GM10847 (cell line): ENCODE results near the gene DNMT3A.
A peak's percentile ranks its signal among the peaks of the same experiment; 100 is the strongest.

Source experiments
- POLR2A ChIP-seq: IDR thresholded peaks from 2 replicates; pipeline ENCODE4 v1.6.1; 2011; ENCODE audit not compliant: insufficient read length; ENCODE audit errors: extremely low read depth

The DNMT3A gene

DNA sequence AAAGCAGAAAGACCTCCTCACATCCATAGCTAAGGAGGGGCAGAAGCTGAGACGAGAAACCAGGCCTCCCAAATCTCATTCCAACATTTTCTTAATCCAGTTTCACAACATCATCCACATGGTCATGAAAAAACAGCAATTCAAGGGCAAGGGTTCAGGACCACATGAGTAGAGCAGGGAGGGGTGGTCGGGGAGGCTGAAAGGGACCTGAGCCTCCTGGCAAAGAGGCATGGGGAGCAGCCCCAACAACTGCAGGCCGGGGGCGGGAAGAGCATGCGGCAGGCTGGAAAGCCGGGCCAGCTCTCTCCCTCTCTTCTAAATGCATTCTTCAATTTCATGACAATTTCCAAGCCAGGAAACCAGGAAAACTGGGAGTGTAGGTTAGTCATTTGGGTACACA is 76.7 kb downstream of the DNMT3A start:
- TF ChIP-seq POLR2A, result no peak

DNA sequence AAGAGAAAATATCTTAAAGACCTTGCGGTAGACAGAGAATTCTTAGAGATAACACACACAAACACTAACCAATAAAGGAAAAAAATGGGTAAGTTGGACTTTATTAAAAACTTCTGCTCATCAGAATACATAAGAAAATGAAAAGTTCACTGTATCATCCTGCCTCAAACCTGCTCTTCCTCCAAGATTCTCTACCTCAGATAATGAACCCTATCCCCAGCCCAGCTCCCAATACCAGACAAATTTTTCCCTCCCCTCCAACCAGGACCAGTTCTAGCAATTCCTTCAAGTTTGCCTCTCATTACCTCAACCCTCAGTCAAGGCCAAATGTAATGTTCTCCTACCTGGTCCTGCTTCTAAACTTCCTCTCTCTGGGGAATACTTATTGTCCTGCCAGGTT is 79.4 kb downstream of the DNMT3A start:
- no peak for TF ChIP-seq POLR2A

DNA sequence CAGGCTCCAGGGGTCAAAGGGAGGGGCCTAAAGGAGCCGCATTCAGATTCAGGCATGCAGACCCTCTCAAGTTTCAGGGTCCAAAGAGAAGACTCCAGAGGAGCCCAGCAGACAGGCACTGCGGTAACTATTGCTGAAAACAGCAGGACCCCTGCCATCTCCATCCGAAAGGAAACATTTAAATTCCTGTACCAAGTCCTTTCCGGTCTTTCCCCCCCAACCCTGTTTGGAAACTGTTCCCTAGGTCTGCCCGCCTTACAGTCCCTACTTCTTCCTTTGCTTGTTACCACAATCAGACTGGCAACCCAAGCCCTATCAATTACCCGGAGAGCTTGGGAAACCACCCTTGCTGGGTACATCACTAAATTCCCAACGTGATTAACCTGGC is 82.0 kb downstream of the DNMT3A start:
- no peak for TF ChIP-seq POLR2A

DNA sequence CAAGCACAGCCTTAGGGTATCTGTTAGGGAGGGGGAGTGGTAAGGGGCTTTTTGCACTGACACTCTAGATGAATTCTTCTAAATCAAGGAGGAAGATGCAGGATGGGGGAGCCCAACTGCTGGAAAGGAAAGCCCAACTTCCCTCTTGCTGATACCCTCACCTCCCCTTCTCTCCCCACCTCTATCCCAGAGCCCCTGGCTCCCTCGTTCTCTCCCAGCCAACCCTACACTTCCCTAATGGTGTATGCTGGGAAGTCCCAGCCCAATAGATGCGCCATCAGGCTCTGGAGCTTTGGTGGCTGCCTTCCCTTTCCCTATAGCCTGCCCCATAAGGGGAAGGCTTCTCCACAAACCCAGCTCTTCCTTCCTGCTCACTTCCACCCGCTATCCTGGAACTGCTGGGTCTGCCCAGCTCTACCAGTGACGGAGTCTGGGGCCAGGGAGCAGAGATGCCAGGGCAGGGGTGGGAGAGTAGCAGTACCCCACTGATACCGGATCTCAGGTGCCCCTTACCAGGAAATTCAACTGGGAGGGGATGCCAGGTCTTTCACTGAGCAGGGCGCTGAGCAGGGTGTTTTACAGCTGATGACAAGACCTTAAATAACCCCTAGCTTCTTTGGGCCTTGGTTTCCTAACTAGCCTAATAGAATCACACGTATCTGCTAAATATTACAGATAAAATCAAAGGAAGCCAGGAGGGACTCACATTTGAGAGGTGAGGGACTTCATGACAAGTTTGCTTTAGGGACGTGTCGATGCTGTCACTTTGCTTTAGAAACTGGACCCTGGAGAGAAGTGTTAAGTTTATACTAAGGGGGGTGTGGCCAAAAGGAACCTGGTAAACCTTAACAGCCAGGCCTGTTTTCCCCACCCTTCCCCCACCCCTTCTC is 82.6 kb downstream of the DNMT3A start:
- no peak for TF ChIP-seq POLR2A

DNA sequence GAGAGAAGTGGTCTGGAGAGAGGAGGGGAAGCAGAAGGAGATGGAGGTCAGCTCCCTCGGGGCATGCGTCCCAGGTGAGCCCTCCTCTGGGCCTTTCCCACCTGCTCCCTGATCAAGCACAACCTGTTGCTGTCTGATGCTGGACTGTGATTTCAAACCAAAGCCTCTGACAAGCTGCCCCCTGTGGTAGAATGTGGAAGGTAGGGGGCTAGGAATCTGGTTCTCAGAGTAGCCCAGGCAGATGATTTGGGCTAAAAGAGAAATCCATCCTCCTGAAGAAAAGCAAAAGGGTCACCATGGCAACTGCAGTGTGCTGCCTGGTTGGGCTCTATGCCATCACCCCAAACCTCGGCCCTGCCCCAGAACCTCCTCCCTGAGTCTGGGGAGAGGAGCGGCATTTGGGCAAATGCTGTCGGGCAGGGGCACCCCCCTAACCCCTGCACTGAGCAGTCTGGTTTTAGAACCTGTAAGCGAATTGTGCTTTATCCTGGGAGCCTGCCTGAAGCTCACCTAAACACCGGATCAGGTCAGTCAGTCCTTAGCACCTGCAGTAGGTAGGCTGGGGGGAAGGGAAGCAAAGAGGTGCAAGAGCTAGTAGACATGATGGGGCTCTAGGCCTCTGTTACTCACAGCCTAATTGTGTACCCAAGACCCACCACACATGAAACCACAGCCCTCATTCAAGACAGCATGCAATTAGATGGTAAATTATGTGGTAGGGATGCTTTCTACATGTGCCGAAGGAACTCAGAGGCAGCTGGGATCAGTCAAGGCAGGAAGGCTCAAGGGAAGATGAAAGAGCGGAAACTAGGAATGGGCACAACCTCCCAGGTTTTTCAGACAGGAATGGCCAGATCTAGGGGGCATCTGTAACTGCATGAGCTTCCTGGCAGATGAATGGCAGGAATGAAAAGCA is 83.5 kb downstream of the DNMT3A start:
- TF ChIP-seq POLR2A, result no peak

DNA sequence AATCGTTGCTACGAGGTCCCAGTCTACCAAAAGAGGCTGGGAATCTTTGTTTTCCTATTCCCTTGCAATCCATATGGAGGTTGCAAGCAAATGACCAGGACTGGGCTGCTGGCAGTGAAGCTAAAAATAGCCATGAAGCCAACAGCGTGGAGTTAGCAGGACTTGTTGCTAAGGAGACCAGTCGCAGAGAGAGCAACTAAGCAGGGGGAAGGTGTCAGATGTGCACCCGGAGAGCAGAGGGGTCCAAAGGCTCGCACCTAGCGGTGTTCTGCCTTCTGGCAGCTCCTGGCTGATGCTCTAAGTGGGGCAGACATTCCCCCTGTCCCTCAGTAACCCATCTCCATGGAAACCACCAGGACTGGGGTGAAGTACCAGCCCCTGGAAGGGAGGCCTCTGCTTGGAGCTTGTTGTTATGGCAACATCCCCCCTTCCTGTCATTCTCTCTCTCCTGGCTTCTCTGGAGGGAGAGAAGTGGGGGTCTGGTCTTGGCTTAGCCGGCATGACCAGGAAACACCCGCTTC is 84.6 kb downstream of the DNMT3A start:
- no peak for TF ChIP-seq POLR2A

DNA sequence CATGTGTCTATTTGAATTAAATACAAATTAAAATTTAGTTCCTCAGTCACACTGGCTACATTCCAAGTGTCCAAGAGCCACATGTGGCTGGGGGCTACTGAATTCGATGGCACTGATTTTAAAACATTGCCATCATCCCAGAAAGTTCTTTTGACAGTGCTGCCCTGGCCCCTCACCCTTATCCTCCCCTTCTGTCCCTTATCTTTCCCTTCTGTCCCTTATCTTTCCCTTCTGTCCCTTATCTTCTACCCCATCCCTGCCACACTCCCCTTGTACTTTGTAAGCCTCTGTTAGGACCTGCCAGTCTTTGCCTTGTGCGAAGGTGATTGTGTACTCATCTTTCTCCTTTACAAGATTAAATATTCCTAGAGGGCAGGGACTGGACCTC is 85.2 kb downstream of the DNMT3A start:
- no peak for TF ChIP-seq POLR2A

DNA sequence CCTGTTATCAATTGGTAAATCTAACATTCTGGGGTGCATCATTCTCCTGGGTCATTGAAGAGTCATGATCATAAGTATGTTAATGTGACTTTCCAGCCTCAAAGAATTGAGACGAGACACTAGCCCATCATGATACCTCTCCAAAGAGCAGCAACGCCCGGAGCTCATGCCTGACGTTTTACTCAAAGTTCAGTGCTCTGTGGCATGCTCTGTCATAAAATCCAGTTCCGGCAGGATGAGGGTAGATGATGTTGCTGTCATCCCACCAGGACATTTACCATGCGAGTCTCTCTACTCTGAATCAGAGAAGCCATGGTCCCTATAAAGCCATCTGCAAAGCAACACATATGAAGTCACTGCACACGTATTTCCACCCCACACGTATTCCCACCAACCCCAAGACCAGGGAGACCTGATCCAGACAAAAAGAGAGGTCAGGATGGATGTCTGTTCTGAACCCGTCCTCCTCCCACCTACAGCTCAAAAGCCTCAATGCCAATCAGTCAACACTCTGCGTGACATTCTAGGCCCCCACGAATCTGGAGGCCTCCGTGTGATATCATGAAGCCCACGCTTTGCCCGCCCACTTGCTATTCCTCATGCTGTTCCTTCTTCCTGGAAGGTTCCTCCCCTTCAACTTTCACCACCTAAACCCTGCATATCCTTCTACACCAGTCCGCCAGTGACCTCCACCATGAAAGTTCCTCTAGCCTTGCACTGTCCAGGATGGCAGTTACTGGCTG is 85.8 kb downstream of the DNMT3A start:
- TF ChIP-seq POLR2A, result no peak

DNA sequence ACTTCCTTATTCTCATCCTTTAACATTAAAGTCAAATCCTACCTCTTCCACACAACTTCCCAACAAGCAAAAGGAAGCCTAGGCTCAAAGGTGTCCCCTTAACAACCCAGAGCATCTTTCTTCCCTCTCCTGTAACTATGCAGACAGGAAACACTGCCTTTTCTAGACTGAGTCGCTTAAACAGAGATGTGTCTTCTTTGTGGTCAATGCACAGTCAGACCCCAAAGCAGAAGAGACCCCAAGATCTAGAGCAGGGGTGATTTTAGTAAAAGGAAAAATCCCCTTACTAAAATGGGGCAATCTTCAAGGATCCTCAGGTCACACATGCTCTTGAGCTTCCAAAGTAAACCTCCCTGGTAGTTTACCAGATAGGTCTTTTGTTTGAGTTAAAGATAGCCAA is 86.8 kb downstream of the DNMT3A start:
- no peak for TF ChIP-seq POLR2A

DNA sequence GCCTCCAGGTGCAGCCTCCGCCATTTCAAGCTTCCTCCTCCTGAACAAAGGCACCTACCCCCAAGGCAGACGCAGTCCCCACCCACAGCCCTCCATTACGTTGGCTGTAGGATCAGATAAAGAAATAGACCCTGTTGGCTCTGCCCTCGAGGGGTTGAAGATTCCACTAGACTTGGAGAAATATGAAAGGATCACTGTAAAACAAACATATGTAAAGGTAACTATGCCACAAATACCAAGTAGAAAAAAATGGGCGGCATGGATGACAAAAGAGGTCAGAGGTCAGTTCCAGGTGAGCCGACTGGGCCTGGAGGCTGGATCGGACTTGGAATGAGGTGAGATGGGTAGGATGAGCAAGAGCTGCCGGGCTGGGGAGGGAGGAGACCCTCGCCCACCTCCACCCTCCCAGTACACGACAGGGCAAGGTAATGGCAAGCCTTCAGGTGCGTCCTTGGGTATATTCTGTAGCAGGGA is 88.5 kb downstream of the DNMT3A start:
- no peak for TF ChIP-seq POLR2A

DNA sequence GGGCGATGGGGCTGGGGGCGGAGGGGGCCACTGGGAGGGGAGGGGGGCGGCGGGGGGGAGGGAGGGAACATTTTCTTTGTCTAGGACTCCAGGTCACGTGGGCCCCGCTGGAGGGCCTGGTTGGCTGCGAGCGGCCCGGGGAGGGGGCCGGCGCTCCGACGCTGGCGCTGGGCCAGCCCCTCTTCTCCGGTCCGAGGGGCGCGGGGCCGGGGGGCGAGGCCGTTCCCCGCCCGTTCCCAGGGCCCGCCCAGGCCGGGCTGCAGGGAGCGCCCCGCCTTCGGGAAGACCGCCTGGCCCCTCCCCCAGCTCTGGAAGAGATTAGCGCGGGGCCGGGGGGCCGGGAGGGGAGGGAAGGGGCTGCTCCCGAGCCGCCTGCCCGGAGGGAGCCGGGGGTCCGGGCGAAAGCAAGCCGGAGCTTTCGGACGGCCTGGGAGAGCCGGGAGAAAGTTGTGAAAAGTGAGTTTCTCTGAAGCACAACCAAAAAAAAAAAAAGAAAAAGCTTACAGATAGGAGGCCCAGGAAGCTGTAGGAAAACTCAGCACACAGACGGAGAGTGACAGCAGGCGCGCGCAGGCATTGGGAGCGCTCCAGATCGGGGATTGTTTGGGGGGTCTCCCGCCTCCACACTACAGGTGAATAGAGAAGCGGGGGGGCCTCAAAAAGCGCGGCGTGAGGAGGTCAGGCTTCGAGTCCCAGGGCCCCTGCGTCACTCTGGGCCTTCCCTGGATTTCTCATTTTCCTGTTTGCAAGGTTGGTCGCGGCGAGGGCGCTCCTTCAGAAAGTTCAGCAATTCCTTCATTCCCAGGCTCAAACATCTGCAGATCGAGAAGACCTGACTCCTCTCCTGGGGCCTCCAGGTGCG is 89.2 kb downstream of the DNMT3A start:
- TF ChIP-seq POLR2A, result no peak

DNA sequence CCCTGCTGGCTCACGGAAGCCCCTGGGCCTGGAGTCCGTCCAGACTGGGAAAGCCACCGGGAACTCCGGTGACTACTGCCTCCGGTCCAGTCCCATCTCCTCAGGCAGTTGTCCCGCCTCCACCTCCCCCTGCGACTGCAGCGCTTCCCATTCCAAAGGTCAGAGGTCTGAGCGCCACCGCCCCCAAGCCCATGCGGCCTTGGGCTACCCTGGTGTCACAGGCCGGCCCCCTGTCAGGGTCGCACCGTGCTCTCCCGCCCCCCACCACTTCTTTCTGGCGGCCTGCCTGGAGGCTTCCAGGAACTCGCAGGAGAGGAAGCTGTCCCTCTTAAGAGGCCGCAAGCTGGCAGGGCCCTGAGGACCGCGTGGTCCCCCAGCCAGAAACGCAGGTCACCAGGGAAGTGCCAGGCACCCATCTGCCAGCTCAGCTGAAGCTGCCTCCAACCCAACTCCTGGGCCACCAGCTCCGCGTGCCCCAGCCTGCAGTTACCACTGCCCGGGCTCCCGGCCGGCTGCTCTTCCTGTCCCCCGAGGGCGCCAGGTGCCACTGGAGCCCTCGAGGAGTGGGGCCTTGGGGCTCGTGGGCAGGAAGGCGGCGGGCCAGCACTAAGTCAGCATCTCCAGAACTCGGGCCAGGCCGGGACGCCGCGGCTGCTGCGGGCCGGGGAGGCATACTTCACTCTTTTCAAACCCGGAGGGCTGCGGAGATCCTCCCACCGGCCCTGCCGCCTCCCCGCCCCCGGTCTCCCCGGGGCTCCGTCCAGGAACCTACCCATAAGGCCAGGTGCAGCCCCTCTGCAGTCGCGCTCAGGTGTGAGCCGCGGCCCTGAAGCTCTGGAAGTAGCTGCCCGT is 90.1 kb downstream of the DNMT3A start:
- peak; percentile 21 for TF ChIP-seq POLR2A

DNA sequence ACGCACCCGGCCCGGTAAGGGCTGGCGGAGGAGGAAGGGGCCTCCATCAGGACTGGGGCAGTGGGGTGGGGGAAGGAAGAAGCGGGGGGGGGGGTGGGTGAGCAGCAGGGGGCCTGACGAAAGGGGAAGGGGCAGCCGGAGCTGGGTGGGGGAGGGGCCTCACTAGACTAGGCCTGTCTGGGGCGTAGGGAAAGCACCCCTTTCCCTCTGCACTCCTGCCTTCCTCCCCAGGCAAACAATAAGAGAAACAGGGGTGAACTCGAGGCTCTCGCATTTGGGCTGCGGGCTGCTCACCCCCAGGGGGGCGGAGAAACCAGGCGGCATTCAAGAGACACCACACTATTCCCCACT is 90.7 kb downstream of the DNMT3A start:
- no peak for TF ChIP-seq POLR2A
